Activated CD4-positive, alpha-beta T cell treated with anti-CD3 and anti-CD28 coated beads, Interleukin-2, amount 10 ng/mL, durations not matched to agents 7 days and 5 days (primary cell): ENCODE results near the gene RNF144A. TPM values are rescaled to one million over a fixed set of nuclear protein-coding genes. Genes with fewer than 3 reads are reported as not detected.

Experiments
- CTCF ChIA-PET: fragments of 350-600 bp; sonication (Branson Sonifier 250); formaldehyde crosslinking; loops from one replicate; lab custom pipeline; 2021; ENCODE audit warnings: antibody characterized with exemption; lab: Charles Lee
- POLR2A ChIA-PET: fragments of 350-600 bp; sonication (Branson Sonifier 250); formaldehyde crosslinking; loops from one replicate; lab custom pipeline; 2021; ENCODE audit warnings: antibody characterized with exemption; lab: Charles Lee
- DNase-seq: peaks from one replicate; pipeline ENCODE4 v3.0.0-alpha.2; 2020
- H3K27ac Mint-ChIP-seq: one replicate; pipeline ENCODE4 v1.8.0; 2021; ENCODE audit warnings: mild to moderate bottlenecking, moderate library complexity, mixed read lengths
- H3K27me3 Mint-ChIP-seq: one replicate; pipeline ENCODE4 v1.8.0; 2021; ENCODE audit warnings: mixed read lengths
- H3K36me3 Mint-ChIP-seq: one replicate; pipeline ENCODE4 v1.8.0; 2021; ENCODE audit warnings: low read depth, mixed read lengths
- H3K4me1 Mint-ChIP-seq: one replicate; pipeline ENCODE4 v1.8.0; 2021; ENCODE audit warnings: mixed read lengths
- H3K4me3 Mint-ChIP-seq: one replicate; pipeline ENCODE4 v1.8.0; 2021; ENCODE audit warnings: mild to moderate bottlenecking, moderate library complexity, mixed read lengths
- H3K9me3 Mint-ChIP-seq: one replicate; pipeline ENCODE4 v1.8.0; 2021; ENCODE audit warnings: mixed read lengths
- total RNA-seq, 2 experiments: library from RNA; stranded (reverse); gene quantifications; one replicate each; pipeline ENCODE4 v1.2.3, GENCODE V29; 2021

The RNF144A gene
- total RNA-seq, 2 experiments from 2014 or later, result 89.6 to 101 TPM

- ChIA-PET POLR2A (no interaction called here), CTCF (no interaction called here)
- DNase-seq, result no peak
- no peaks in the 10 kb centered on the region for H3K27me3 Mint-ChIP-seq
- peaks cover 11% of the 10 kb centered on the region for H3K4me1 Mint-ChIP-seq
- H3K4me3 Mint-ChIP-seq, result no peak overlapping the region
- no peak overlapping the region for H3K27ac Mint-ChIP-seq
- peaks cover 75% of the 10 kb centered on the region for H3K36me3 Mint-ChIP-seq
- peaks cover 1% of the 10 kb centered on the region for H3K9me3 Mint-ChIP-seq
These were observed 51.3 kb downstream of the RNF144A start for GRCh38 chr2:6968319-6969100.

- DNase-seq, result no peak
- Mint-ChIP-seq H3K4me1 (peaks cover 2% of the 10 kb centered on the region), H3K27ac (no peak overlapping the region), H3K4me3 (no peak overlapping the region), H3K9me3 (no peaks in the 10 kb centered on the region), H3K27me3 (no peaks in the 10 kb centered on the region), H3K36me3 (peaks cover 76% of the 10 kb centered on the region)
- ChIA-PET POLR2A (no interaction called here), CTCF (interaction anchor here (1.0 kb wide), 1 partner anchor 59 kb away, joined by 3 read pairs; no protein-coding TSS in a partner anchor)
These were observed 53.3 kb downstream of the RNF144A start for GRCh38 chr2:6970551-6970950.

GRCh38 chr2:6970976-6971480, 53.8 kb downstream of the RNF144A start:
- Mint-ChIP-seq H3K4me1 (peaks cover 2% of the 10 kb centered on the region), H3K4me3 (no peak overlapping the region), H3K36me3 (peaks cover 77% of the 10 kb centered on the region), H3K9me3 (no peaks in the 10 kb centered on the region), H3K27me3 (no peaks in the 10 kb centered on the region), H3K27ac (no peak overlapping the region)
- DNase-seq, result no peak
- ChIA-PET CTCF (no interaction called here), POLR2A (no interaction called here)

- Mint-ChIP-seq H3K36me3 (peaks cover 80% of the 10 kb centered on the region), H3K27ac (no peak overlapping the region), H3K4me1 (peaks cover 2% of the 10 kb centered on the region), H3K4me3 (no peak overlapping the region), H3K9me3 (no peaks in the 10 kb centered on the region), H3K27me3 (no peaks in the 10 kb centered on the region)
- ChIA-PET POLR2A (no interaction called here), CTCF (interaction anchor here (1.4 kb wide), 1 partner anchor 21 kb away, joined by 3 read pairs; no protein-coding TSS in a partner anchor)
- DNase-seq, result no peak
These were observed 54.3 kb downstream of the RNF144A start for GRCh38 chr2:6971502-6971901.

GRCh38 chr2:6972067-6972710, 55.0 kb downstream of the RNF144A start:
- no peak for DNase-seq
- H3K27ac Mint-ChIP-seq, result no peak overlapping the region
- H3K9me3 Mint-ChIP-seq, result no peaks in the 10 kb centered on the region
- CTCF ChIA-PET, result interaction anchor here (1.4 kb wide), 1 partner anchor 22 kb away, joined by 3 read pairs; no protein-coding TSS in a partner anchor
- H3K27me3 Mint-ChIP-seq, result no peaks in the 10 kb centered on the region
- peaks cover 79% of the 10 kb centered on the region for H3K36me3 Mint-ChIP-seq
- H3K4me3 Mint-ChIP-seq, result no peak overlapping the region
- peaks cover 2% of the 10 kb centered on the region for H3K4me1 Mint-ChIP-seq
- POLR2A ChIA-PET, result no interaction called here

- H3K4me1 Mint-ChIP-seq, result peaks cover 2% of the 10 kb centered on the region
- DNase-seq, result no peak
- ChIA-PET POLR2A (no interaction called here), CTCF (interaction anchor here (1.3 kb wide), 1 partner anchor 8 kb away, joined by 4 read pairs; no protein-coding TSS in a partner anchor)
- no peak overlapping the region for H3K27ac Mint-ChIP-seq
- peaks cover 10% of the 10 kb centered on the region for H3K9me3 Mint-ChIP-seq
- no peaks in the 10 kb centered on the region for H3K27me3 Mint-ChIP-seq
- no peak overlapping the region for H3K4me3 Mint-ChIP-seq
- H3K36me3 Mint-ChIP-seq, result peaks cover 83% of the 10 kb centered on the region
These were observed 56.8 kb downstream of the RNF144A start for GRCh38 chr2:6973895-6974545.

GRCh38 chr2:6975988-6976387, 58.8 kb downstream of the RNF144A start:
- Mint-ChIP-seq H3K4me1 (peaks cover 2% of the 10 kb centered on the region), H3K36me3 (peaks cover 86% of the 10 kb centered on the region), H3K27me3 (no peaks in the 10 kb centered on the region), H3K9me3 (peaks cover 15% of the 10 kb centered on the region), H3K4me3 (no peak overlapping the region), H3K27ac (no peak overlapping the region)
- CTCF ChIA-PET, result no interaction called here
- POLR2A ChIA-PET, result no interaction called here
- no peak for DNase-seq

GRCh38 chr2:6977113-6977741, 60.0 kb downstream of the RNF144A start:
- ChIA-PET CTCF (interaction anchor here (1.0 to 1.4 kb wide), 3 partner anchors 20 to 68 kb away, joined by 3 to 4 read pairs (median 4); no protein-coding TSS in a partner anchor), POLR2A (no interaction called here)
- no peak for DNase-seq
- Mint-ChIP-seq H3K4me1 (no peaks in the 10 kb centered on the region), H3K4me3 (no peak overlapping the region), H3K27me3 (no peaks in the 10 kb centered on the region), H3K36me3 (peaks cover 86% of the 10 kb centered on the region), H3K27ac (no peak overlapping the region), H3K9me3 (peaks cover 19% of the 10 kb centered on the region)

GRCh38 chr2:6977786-6978185, 60.6 kb downstream of the RNF144A start:
- POLR2A ChIA-PET, result no interaction called here
- Mint-ChIP-seq H3K4me3 (no peak overlapping the region), H3K36me3 (peaks cover 81% of the 10 kb centered on the region), H3K9me3 (peaks cover 19% of the 10 kb centered on the region), H3K27me3 (no peaks in the 10 kb centered on the region), H3K27ac (no peak overlapping the region), H3K4me1 (no peaks in the 10 kb centered on the region)
- no peak for DNase-seq
- CTCF ChIA-PET, result interaction anchor here (1.0 to 1.4 kb wide), 3 partner anchors 21 to 67 kb away, joined by 3 to 4 read pairs (median 4); no protein-coding TSS in a partner anchor

- ChIA-PET POLR2A (no interaction called here), CTCF (interaction anchor here (0.8 kb wide), 1 partner anchor 24 kb away, joined by 3 read pairs; no protein-coding TSS in a partner anchor)
- Mint-ChIP-seq H3K9me3 (peaks cover 19% of the 10 kb centered on the region), H3K4me1 (no peaks in the 10 kb centered on the region), H3K36me3 (peaks cover 73% of the 10 kb centered on the region), H3K27me3 (no peaks in the 10 kb centered on the region), H3K27ac (no peak overlapping the region), H3K4me3 (no peak overlapping the region)
- DNase-seq, result no peak
These were observed 61.8 kb downstream of the RNF144A start for GRCh38 chr2:6978991-6979390.

GRCh38 chr2:6982449-6982848, 65.2 kb downstream of the RNF144A start:
- ChIA-PET POLR2A (no interaction called here), CTCF (interaction anchor here (0.7 to 1.3 kb wide), 2 partner anchors 17 to 50 kb away, joined by 3 read pairs; no protein-coding TSS in a partner anchor)
- Mint-ChIP-seq H3K27ac (no peak overlapping the region), H3K4me1 (peaks cover 6% of the 10 kb centered on the region), H3K27me3 (no peaks in the 10 kb centered on the region), H3K36me3 (peaks cover 59% of the 10 kb centered on the region), H3K9me3 (peaks cover 19% of the 10 kb centered on the region), H3K4me3 (no peak overlapping the region)
- DNase-seq, result no peak

GRCh38 chr2:6982934-6983589, 65.8 kb downstream of the RNF144A start:
- Mint-ChIP-seq H3K4me3 (no peak overlapping the region), H3K4me1 (peaks cover 6% of the 10 kb centered on the region), H3K27ac (peak overlapping the region; percentile 14), H3K9me3 (peaks cover 16% of the 10 kb centered on the region), H3K36me3 (peaks cover 56% of the 10 kb centered on the region), H3K27me3 (no peaks in the 10 kb centered on the region)
- POLR2A ChIA-PET, result no interaction called here
- DNase-seq, result no peak
- CTCF ChIA-PET, result interaction anchor here (0.6 to 1.3 kb wide), 3 partner anchors 18 to 1026 kb away, joined by 3 read pairs; no protein-coding TSS in a partner anchor
